ENCODE measurements around the gene IQSEC3.
"Not testable (repeated sequence)": the region's sequence is repeated elsewhere in the genome, so short reads cannot be mapped to it uniquely, and the experiment has no call there.

IQSEC3 gene

DNA sequence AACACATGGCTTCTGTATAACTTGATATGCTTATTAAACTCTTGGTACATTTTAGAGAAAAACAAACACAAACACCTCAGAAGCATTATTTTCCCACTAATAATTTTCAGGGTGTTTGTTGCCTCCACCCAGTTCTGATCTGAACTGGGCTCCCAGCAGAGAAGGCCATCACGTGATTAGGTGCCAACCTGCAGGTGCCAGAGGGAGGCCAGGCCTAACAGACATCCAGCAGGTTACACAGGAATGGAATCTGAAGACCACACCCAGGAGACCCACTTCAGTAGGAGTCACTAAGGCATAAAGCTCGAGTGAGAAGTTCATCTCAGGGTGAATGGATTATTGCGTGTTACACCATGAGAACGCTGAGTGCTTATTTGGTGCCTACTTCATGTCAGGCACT lies 138.5 kb downstream of the IQSEC3 start:
- DNase-seq, result no peak

DNA sequence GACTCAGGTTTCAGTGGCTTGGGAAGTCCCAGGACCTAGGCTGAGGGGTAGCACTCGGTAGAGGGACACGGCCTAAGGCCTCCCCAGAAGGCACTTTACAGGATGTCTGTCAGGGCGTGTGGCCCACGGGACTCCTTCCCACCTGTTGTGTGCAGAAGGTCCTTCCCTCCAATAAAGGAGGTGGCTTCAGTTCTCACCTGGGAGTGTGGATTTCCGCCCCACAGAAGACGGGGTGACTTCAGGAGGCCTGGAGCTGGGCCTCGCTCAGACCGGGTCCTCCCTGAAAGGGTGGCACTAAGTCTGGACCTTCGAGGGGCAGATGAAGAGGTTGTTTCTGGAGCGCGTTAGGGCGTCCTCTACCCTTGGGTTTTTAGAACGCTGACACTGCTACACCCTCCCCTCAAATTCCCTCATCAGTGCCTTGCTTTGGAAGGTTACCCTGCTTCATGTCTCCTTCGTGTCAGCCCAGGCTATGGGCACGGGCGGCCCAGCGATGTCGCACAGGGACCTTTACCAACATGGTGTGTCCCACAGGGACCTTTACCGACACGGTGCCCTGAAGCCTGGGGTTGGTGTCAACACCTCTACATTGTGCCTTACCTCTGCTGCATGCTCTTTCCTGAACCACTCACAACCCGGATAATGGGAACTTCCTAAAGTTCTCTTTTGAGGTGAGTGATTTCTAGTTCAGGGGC lies 140.3 kb downstream of the IQSEC3 start:
- DNase-seq, result no peak

DNA sequence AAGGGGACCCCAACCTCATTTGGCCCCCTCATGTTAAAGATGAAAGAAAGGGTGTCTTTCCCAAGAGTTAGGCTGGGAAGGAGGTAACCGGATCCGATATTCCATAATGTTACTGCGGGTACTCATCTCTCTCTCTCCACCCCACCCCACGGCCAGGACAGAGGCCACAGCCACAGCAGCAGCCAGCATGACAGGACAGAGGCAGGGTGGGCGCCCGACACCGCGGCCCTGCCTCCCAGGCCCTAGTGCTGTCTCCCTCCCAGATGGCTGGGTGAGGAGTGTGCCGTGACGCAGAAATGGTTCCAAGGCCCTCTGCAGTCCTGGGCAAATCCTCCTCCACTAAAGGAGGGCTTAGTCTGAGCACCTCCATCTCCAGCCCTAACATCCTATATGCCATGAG lies 141.2 kb downstream of the IQSEC3 start:
- no peak for DNase-seq

DNA sequence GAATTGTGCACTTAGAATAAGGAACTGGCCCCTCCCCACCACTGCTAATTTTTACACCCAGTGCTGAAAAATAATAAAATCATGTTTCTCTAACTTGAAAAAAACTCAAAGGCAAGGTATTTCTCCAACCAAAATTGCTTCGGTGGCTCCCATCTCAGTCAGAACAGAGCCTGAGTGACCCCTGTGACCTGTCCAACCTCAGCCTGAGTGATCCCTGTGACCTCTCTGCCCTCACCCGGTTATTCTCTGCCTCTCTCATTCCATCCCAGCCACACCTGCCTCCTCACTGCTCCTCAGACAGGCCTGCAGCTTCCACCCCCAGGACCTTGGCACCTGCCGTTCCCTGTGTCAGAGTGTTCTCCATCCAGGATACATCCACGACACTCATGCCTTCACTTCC lies 142.2 kb downstream of the IQSEC3 start:
- DNase-seq, result no peak

- no peak for DNase-seq
Measured at GRCh38 chr12:209246-209645, 142.7 kb downstream of the IQSEC3 start.

DNA sequence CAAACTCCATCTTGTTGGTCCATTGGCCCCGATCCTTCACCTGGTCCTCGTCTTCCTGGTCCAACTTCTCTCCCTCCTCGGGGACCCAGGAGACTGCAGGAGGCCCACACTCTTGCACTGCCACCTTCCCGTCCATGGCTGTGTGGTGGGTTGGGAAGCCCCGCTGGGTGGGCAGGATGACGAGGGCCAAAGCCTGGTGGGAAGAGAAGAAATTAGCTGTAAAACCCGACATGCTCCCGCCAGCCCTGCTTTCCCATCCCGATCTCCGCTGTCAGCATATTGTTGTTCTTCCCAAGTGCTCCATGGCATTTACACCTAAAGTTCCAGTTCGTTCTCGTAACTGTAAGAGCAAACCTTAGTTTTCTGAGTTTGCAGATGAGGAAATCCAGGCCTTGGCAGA lies 143.3 kb downstream of the IQSEC3 start:
- DNase-seq, result no peak

DNA sequence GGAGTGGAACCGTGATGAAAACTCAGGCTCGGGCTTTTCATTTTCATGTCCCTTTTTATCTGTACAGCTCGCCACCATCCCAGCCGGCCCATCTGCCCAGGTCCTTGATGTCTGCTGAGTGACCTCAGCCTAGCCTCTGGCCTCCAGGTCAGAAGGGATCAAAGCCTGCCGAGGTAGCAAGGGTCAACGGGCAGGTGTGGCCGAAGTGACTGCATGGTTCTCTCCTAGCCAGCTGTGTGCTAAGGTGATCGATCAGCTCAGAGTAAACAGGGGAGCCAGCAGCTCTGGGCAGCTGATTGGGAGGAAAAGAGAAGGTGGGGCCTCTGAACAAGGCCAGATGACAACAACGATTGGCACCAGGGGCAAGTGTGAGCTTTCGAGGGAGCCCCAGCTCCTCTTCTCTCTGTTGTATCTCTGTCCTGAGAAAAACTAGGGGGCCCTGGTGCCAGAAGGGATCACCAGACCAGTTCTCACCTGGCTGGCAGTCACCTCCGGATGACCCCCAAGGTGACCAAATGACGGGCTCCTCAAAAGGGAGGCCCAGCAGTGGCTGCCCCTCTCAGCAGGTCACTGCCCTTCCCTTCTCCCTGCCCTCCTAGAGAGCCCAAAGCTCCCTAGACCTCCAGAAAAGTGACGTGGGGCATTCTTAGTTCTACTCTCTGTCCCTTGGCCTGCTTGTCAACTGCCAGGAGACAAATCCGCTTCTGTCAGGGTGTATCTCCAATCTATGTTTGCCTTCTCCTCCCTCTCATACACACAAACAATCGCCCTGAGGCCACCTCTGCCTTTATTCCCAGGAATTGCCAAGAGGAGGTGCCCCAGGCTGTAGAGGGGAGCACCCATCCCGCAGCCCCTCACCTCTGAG lies 143.9 kb downstream of the IQSEC3 start:
- DNase-seq, result no peak

GRCh38 chr12:211142-211465 lies 144.5 kb downstream of the IQSEC3 start:
- no peak for DNase-seq

GRCh38 chr12:211639-212414 lies 145.3 kb downstream of the IQSEC3 start:
- no peak for DNase-seq

GRCh38 chr12:212415-212714 lies 145.8 kb downstream of the IQSEC3 start:
- DNase-seq, result no peak

GRCh38 chr12:212715-213526 lies 146.4 kb downstream of the IQSEC3 start:
- no peak for DNase-seq

DNA sequence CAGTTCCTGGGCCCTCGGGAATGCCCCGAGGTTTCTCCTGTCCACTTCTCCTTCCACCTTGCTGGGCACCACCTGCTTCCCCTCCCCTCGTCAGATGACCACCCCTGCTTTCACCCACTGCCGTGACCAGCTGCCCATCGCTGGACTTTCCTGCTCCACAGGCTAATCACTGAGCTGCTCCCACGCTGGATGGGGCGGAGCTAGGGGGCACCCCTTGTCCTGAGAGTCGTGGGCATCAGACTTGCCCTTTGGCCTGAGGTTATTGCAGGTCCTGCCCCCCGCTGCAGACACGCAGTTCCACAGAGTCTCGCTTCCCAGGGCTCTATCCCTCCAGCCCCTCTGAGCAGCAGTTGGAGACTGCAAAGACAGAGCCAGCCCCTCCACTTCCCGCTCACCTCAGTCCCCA lies 147.0 kb downstream of the IQSEC3 start:
- DNase-seq, result no peak

DNA sequence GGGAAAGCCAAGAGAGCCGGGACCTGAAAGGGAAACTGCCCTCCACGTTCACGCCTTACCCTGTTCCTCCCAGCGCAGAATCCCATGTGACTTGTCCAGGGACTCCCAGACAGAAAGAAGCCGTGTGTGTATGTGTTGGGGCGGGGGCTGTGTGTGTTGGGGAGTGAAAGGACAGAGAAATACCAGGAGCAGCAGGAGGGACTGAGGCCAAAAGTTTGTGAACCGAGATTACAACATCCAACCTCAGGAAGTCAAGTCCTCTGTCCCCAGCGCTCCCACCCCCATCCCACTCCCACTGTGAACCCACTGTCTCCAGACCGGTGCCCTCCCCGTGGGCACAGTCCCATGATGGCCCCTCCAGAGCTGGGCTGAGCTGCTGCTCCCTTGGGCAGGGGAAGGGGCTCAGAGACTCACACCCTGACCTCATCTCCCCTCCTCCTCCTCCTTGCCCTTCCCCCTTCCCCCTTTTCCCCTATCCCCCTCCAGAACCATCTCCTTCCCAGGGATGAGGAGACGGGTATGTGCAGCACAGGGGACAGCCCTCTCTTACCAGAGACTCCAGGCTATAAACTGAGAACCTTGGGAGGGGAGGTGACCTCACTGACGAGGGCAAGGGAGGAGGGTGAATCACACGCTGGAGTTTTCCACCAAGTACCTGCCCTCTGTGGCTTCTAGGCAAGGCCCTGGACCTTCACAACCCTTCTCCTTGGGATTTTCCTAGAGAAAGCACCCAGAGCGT lies 147.6 kb downstream of the IQSEC3 start, which contains the start of gene SLC6A12:
Gene SLC6A12 (minus strand): TSS at position 155 of the 739 bp plus-strand sequence. CDS start 4,171 bp downstream, outside the sequence.
- DNase-seq, result no peak

DNA sequence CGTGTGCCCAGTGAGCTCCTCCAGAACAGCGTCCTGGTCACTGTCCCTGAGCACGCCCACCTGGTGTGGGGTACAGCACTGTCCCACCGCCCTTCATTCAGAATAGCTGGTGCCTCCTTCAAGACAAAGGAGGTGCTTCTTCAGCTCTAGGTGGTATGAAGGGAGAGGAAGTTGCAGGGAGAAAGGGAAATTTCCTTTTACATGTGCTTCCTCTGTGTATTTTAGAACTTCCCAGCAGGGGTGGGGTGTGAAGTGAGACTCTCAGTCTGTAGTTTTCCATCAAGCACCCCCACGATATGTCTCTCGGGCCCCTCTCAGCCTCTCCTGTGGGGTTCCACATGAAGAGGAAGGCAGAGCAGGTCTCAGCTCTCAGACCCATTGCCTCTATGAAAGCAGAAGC lies 148.5 kb downstream of the IQSEC3 start:
- DNase-seq, result no peak

GRCh38 chr12:217029-217428 lies 150.5 kb downstream of the IQSEC3 start:
- not testable (repeated sequence) for DNase-seq

GRCh38 chr12:218221-218620 lies 151.7 kb downstream of the IQSEC3 start:
- no peak for DNase-seq

GRCh38 chr12:218728-219590 lies 152.4 kb downstream of the IQSEC3 start:
- no peak for DNase-seq

DNA sequence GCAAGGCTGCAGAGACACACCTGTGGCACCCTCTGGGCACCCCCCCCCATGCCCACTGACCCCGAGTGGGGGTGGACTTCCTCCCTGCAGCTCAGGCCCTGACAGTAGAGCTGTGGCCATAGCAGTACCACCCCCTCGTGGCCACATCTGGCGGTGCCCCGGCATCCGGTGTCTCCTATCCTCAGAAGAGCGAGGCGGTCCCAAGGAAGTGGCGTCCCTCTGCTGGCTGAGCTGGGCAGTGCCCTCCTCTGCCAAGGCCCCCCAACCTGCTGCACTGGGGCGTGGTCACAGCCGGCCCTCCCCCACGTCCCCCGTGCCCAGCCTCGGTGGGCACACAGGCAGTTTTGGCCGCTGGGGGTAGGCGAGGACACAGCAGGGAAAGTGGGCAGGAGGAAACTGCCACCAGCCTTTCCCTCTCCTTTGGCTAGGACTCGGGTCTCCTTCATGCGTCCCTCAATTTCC lies 153.4 kb downstream of the IQSEC3 start:
- peak; percentile 21 for DNase-seq

- no peak for DNase-seq
Measured at GRCh38 chr12:220491-220890, 153.9 kb downstream of the IQSEC3 start.

DNA sequence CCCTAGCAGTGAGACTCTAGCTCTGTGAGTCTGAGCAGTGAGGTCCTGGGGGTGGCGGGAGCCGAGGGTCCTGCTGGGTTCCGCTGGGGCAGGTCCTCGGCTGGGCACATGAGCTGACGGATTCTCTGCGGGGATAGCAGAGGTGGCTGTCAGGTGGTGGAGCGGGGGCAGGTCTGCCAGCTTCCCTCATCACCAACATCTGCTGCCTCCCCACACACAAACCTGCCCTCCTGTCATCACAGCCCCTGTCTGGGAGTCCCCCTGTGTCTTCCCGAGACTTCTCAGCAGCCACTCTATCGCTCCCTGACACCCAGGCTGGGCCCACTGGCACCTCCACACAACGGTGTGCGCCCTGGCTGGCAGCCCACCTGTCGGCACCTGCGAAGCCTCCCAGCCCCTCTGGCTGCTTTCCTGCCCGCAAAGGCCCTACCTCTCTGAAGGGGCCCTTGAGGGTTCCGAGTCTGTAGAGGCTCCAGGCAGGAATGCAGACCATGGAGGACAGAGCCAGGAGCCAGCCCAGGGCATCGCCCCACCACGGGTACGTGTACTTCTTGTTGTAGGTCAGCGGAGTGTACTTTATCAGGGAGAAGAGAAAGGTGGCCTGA lies 154.5 kb downstream of the IQSEC3 start:
- DNase-seq, result no peak

DNA sequence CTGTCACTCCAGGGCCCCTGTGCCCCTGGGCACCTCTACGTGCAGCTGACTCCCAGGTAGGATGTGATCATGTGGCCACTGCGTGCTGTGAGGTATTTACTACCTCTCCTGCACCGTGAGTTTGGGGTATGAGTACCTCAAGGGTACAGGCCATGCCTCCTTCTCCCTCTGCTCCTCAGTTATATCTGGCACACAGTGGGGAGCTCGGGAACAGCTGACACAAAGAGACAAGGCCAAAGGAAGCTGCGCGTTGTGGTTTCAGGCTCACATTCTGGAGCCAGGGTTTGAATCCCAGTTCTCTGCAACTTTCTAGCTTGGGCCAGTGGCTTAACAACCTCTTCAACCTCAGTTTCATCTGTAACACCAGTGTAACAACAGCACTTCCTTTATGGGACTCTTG lies 155.2 kb downstream of the IQSEC3 start:
- DNase-seq, result no peak

Data from stimulated activated naive CD4-positive, alpha-beta T cell treated with Interleukin-2 at 50 U/mL for 16 hours (primary cell).